Putamen (tissue), 1 donor: Measurements from ENCODE around the gene CAMK2A.

Source experiments
- DNase-seq: peaks from one replicate; pipeline ENCODE4 v3.0.0-alpha.2; 2016; ENCODE audit warnings: low spot score

The CAMK2A gene

DNA sequence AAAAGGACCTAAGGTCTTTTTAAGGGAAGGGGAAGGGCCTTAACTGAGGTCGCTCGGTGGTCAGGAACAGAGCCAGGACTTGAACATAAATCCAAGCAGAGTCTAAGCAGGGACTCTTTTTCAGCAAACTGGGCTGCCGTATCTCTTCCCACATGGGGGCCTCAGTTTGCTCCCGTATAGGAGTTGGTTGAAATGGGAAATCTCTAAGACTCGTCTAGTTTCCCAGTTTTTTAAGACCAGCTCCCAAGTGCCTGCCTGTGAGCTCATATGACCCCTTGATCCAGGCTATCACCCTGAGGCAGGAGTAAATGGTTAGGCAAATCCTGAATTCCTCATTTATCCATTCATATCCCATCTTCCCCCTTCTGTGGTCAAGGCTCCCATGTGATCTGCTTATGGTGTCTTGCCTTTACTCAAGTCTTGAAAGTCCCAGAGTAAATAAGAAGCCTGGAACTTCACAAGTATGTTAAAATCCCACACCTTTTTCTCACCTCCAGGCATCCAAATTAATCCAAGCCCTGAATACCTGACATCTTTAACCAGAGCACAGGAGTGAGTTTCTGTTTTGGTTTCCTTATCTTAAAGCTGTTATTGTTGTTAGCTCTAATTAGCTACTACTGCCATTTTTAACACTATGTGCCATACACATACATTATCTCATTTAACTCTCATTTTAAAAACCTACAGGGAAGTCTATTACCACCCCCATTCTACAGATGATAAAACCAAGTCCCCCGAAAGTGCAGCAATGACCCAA lies 10.2 kb upstream of the CAMK2A start:
- DNase-seq, result no peak

DNA sequence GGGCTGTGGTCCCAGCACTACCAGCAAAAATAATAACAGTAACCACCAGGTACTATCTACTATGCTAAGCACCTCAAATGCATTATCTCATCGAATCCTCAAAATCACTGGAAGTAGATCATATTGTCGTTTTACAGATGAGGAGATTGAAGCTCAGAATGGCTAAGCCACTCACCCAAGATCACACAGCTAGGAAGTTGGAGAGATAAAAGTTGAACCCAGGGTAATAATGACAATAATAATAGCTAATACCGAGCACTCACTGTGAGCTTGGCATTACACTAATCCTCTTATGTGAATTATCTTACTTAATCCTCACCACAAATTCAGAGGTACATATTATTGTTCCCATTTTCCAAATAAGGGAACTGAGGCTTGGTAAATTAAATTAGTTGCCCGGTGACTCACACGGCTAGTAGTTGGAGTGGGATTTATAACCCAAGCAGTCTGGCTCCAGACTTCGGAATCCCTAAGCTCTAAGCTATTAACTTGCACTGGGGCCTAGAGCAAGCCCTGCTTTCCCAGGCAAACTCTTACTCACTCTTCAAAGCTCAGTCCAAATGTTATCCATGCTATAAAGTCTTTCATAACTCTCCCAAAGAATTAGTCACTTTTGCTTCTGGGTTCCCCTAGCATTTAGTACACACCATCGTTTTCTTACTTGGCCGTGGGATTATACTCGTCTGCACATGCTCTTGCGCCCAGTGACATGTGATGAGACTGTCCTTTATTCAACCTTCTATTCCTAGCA lies 9.3 kb upstream of the CAMK2A start:
- no peak for DNase-seq

DNA sequence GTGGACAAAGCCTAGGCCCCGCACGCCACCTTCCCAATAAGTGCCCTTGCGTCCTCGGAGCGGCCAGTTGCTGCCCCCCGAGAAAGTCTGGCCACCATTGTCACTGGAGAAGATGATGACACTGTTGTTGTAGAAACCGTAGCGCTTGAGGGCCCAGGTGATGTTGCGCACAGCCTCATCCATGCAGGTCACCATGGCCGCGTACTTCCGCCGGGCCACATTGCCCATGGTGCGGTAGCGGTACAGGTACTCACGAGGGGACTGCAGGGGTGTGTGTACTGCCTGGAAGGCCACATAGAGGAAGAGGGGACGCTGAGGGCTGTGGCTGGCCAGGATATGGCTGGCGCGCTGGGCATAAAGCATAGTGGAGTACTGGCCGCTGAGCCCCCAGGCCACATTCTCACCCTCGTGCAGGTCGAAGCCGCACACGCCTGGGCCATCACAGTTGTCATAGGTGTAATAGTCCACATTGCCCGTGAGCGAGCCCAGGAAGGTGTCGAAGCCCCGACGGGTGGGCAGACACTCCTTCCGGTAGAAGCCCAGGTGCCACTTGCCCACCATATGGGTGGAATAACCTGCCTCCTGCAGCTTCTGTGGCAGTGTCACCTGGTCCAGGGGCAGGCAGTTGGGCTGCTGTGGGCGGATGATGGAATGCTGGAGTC lies 8.5 kb upstream of the CAMK2A start:
- DNase-seq, result no peak

DNA sequence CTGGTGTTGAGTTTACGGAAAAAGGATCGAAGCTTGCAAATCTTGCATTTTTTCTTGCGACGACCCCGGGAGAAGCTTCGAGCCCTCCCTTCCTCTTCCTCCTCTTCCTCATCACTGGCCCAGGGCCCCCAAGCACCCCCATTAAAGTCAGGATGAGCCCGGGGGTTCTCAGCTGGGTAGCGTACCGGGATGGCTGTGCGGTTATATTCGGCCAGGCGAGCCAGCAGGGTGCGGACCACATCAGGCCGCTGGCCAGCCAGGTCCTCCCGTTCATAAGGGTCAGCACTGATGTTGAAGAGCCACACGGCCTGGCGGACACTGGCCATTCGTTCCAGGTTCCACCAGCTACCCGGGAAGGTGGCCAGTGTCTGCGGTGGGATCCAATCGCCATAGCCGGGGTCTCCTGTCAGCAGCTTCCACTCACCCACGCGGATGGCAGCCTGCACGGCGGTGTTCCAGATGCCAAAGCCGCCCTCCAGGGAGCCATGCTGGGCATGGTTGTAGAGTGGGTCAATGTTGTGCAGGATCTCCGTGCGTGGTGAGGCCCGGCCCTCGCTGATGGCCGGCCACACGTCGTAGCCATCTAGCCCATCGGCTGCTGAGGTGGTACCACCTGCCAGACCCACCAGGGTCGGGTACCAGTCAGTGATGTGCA lies 7.8 kb upstream of the CAMK2A start:
- no peak for DNase-seq

DNA sequence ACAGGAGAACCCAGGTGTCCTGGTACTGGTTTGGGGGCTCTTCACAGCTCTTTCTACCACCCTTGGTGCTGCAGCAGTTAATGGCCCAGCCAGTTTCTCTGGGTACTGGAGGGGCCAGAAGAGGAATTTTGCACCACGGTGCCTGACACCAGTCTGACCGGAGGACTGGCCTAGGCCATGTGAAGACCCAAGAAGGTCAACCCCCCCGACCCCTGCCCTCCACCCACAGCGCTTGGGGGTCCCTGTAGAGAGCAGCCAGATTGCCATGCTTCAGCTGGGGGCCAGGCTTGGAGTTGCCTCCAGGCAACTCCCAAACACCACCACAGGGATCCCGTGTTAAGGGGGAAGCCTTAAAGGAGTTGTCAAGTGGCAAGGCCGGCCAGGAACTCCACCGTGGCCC lies 6.9 kb upstream of the CAMK2A start:
- no peak for DNase-seq

DNA sequence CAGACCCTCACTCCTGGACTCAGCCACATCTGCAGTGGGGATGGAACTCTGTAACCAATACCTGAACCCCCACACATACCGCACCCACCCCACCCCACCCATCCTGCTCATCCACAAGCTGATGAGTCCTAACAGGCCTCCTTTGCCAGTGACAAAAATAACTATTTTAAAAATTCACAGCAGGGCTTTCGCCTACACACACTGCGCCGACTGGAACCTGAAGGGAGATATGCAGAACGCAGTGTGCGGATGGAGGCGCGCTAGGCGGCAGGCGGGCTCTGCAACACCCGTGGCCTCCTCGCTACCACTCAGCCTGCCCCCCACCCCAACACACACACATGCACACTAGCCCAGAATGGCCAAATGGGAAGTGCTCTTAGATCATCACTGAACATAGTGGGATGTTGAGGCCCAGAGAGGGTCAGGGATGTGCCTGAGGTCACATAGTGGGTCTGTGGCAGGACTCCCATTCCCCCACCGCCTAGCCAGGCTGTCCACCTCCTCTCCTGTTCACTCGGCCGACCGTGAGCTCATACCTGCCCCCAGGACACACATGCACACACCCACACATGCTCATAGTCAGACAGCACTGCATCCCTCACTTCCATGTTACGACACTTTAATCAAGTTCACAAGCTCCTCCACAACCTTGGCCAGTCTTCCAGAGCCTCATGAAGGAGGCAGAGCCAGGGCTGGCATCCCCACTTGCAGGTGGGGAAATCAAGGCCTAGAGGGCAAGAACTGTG lies 6.3 kb upstream of the CAMK2A start:
- peak; percentile 75 for DNase-seq

DNA sequence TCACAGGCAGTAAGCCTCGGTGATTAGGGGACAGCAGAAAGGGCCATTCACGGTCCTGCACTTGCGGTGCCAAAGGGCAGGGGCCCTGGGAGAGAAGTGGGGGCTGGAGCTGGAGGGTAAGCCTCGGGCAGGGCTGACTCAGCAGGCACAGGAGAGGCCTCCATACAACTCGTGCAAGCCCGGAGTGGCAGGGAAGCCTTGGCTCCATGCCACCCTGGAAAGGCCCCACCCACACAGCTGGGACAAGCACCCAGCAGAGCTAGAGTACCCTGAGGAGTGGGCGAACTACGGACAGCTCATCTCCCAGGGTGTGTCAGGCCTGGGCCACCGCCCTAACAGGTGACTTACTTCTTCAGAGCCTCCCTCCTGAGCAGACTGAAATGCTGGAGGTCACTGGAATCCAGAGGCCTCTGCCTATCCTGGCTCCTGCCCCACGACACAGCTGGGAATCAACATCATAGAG lies 5.6 kb upstream of the CAMK2A start:
- DNase-seq, result no peak

DNA sequence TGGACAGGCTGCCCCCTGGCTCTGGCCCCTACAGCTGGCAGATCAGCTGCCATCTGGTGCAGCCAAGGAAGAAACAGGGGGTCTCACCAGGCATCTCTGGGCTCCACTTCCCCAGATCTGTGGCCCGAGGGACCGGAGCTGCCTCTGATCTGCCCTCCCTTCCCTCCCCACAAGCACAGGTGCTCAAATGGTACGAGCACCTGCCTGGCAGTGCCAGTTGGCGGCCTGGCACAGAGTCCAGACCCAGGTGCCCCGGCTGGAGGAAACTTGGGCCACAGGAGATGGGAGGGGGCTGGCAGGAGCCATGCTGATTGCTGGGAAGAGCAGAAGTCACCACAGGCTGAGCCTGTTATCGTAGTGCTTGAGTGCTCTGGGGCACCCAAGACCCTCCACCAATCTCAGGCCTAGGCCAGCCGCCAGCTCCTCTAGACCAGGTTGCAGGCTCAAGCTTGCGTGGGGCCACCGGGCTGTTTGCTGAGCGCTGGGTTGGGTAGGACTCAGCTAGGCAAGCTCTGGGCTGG lies 5.0 kb upstream of the CAMK2A start:
- DNase-seq, result no peak

DNA sequence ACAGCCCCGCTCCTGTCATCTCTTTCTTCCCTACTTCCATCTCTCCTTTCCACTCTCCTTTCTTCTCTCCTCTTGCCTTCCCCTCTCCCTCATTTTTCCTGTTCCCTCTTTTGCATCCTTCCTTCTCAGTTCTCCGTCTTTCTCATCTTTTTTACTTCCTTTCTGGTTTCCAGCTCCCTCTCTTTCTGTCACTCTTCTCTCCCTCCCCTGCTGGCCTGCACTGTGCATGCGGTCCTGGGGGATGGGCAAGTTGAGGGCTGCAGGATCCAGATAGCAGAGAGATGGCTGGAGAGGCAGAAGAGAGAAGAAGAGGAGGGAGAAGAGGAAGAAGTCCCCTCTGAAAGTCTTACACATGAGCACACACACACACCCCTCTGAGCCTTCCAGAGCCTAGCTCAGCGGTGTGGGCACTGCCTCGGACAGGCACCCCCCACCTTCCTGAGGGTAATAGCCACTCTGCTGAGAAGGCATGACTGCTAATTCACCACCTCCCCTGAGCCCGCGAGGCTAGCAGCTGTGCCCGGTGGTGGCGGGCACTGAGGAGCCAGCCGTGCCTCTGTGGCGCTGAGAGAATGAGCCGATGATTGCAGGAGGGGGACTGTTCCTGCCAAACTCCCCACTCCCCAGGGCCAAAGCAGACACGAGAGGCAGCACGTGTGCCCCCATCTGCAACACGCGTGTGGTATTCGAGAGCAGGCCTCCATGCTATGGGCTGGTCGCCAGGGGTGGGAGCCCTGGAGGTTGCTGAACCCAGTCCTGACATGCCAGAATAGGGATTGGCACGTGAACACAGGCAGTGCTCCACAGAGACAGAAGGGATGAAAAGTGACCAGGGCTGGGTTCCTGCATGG lies 3.7 kb upstream of the CAMK2A start:
- no peak for DNase-seq

DNA sequence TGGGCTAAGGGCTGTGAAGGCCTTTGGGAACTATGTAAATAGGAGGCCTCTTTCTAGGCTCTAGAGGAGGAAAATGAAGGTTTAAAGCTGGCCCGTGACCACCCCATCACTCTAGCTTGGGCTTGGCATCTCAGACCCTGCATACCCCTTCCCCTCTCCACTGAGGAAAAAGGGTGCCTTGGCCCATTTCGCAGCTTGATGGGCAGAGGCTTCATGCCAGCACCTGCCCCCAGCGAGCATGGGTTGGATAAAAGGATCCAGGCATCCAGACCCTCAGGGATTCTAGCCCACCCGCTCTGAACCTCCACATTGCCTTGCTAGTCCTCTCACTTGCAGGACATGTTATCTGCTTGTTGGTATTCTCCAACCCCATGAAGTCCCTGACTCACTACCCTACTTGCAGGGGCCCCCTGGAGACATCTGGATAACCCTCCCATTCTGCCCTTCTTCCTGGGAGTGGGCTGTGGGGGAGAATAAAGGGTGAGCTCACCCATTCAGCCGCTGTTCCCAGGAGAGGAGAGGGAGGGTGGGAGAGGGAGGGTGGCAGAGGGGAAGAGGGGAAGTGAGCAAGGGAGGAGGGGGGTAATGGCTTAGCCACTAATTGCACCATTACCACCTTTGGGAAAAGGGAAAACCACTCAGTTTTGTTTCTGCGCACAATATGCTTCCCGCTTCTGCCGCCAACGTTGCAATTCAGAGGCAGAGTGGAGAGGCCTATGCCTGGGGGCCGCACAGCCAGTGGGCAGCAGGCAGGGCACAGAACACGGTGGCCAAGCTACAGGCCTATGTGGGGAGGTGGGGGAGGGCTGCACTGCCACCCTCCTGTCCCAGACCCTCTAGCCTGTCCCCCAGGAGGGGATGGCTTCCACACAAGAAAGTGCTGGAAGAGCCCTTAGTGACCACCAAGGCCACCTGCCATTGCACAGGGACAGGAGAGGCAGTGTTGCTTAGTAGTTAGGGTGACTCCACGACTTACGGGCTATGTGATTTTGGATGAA lies 2.1 kb upstream of the CAMK2A start:
- DNase-seq, result no peak

DNA sequence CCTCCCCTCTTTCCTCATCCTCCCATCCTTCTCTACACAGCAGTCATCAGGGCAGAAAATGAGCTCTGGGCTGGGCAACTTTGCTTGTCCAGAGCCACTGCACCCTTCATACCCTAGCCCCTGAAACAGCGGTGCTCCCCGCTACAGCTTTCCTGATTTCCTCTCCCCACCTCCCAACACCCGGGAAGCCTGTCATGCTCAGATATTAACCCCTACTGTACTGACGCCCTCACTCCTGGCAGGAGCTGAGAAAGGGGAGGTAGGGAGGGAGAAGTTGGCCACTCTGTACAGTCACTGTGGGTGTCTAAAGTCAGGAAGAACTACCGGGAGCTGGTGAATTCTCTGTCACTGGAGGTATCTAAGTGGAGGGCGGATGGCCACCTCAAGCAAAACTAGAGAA lies 782 bp downstream of the CAMK2A start:
- DNase-seq, result no peak

DNA sequence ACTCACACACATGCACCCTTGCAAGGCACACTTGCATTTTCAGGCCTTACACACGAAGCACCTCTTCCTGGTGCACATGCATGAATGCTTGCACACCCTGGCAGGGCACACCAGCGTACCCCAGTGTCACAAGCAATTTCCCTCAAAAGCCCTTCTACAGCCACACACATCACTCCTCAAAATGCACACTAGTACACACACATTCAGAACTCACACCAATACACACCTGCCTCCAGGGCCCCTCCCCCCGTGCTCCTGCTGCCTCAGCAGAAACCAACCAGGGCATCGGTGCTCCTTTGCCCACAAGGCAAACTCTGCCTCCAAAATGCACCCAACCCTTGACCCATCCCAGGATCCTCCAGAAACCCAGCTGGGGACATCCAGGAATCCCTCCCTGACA lies 1.2 kb downstream of the CAMK2A start:
- no peak for DNase-seq

DNA sequence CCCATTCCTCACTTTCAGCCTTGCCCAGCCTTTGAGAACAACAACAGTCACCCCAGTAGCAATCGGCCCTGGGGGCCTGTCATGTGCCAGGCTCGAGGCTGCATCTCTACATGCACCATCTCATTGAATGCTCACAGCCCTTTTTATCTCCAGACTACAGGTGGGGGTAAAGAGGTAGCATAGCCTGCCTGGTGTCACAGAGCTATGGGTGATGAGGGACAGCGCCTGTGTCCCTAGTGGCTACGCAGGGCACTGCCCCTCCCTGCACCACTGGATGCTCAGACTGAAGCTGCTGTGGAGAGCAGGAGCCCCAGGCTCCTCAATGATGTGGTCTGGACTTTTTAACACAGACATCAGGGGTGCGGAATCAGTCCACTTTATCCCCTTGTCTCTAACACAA lies 2.8 kb downstream of the CAMK2A start:
- no peak for DNase-seq

DNA sequence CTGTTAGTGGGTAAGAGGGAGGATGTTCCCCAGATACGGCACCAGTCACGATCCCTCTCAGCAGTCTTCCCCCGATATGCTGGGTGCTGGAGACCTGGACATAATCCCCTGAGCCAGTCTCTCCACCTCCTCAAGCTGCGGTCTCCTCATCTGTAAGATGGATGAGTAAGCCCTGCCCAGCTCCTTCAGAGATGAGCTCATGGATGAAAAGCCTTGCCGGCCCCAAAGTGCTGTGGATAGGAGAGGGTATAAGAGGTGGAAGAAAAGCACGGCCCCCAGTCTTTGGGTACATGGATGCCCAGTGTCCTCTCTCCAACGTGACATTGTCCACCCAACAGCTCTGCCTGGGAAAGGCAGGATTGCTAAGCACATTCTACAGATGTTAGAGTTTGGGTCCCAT lies 4.5 kb downstream of the CAMK2A start:
- no peak for DNase-seq

DNA sequence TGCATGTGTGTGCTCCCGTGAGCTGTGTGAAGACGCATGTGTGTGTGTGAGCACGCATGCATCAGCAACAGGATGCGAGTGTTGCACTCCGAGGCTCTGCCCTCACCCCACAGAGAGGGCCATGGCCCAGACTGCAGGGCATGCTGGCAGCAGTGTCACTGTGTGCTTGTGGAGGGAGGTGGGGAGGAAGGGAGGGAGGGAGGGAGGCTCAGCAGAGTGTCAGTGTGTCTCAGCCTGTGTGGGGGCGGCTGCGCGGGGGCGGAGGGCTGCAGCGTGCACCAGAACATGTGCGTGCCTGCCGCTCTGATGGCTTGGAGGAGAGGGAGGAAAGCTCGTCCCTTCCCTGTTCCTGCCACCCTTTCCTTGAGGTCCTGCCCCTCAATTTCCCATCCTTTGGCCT lies 5.3 kb downstream of the CAMK2A start:
- peak; percentile 67 for DNase-seq

DNA sequence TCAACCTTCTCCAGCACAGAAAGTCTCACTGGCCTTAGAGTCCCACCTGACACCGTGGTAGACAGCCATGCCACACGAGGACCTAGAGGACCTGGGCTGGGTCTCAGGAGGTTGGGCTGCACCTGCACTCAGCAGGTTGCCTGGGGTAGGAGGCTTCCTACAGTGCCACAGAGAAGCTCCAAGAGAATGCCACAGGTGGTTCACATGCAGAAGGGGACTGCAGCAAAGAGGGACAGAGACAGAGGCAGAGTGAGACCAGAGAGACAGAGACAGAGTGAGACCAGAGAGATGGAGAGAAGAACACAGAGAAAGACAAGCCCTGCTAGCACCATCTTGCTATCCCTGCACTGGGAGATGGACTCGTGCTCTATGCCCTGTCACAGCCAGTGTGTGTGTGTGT lies 5.7 kb downstream of the CAMK2A start:
- DNase-seq, result no peak

DNA sequence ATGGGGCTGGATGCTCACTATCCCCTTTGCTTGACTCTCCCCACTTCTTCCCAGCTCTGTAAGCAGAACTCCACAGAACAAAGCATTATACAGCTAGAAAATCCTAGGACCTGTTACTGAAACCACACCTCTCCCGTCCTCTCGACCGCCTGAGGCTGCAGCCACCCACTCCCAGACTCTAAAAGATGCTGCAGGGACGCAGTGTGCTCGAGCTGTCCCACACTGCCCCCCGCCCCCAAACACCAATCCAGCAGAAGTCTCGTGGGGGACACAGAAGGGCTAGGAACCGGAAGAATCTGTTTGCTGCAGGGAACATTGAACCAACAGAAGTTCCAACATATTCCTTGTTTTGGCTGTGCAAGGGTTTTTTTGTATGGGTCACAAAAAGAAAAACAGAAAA lies 7.6 kb downstream of the CAMK2A start:
- no peak for DNase-seq

DNA sequence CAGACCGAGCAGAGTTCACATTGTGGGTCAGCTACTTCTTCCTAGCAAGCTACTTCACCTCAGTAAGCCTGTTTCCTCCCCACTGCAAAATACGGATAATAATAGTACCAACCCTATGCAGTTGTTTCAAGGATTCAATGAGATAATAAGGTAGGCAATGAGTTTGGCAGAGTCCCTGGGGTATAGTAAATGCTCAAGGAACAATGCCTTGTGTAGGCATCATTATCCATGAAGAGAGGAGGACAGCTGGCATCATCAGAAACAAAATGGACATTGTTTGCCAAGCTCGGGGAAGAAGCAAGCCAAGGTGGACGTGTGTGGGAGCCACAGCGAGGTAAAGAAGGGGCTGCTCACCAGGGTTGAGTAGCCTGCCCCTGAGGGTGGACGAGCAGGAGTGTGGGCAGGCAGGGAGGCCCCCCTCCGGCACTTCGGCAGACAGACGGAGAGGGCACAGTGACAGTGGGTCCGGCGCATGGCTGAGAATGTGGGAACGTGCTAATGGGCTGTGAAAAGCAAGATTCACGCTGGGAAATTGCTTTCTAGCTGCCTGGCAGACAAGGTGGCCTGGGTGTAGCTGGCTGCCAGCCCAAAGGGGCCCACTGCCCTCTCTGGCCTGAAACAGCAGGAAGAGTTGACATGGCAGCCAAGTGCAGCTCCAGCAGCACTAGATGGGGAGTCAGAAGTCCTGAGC lies 10.1 kb downstream of the CAMK2A start:
- no peak for DNase-seq

DNA sequence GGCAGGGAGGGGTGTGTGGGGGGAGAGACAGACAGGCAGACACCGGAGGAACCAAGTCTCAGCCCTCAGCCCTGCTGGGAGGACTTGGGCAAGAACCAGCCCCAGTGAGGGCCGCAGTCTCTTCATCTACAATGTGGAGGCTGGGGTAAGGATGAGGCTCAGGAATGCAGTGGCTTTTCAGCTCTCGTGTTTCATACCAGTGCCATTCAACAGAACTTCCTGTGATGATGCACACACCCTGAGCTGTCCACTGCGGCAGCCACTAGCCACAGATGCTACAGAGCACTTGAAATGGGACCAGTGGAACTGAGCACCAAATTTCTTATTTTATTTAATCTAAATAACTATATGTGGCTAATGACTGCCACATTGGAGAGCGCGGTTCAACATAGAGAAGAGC lies 10.7 kb downstream of the CAMK2A start:
- no peak for DNase-seq
